Osteoblast (primary cell): ENCODE data around the gene LRP1B. TPM values are rescaled to one million over a fixed set of nuclear protein-coding genes. Genes with fewer than 3 reads are reported as not detected.

Experiments used
- DNase-seq: peaks from one replicate; pipeline ENCODE4 v3.0.0; 2011; ENCODE audit warnings: low spot score, mixed read lengths; ENCODE audit not compliant: insufficient read length; ENCODE audit errors: missing footprints
- H2AFZ ChIP-seq: 2 replicates; pipeline ENCODE4 v1.6.0; 2011; ENCODE audit warnings: mild to moderate bottlenecking, low read length
- H3K27ac ChIP-seq: 2 replicates; pipeline ENCODE4 v1.5.1; 2011; ENCODE audit warnings: mild to moderate bottlenecking, low read depth, low read length, moderate library complexity
- H3K27me3 ChIP-seq: 2 replicates; pipeline ENCODE4 v1.6.0; 2012; ENCODE audit warnings: mild to moderate bottlenecking, control low read depth, inconsistent platforms, low read length, moderate library complexity; ENCODE audit not compliant: insufficient read depth
- H3K36me3 ChIP-seq: 2 replicates; pipeline ENCODE4 v1.5.1; 2011; ENCODE audit warnings: mild to moderate bottlenecking, low read length, control low read depth, moderate library complexity; ENCODE audit not compliant: insufficient read depth
- H3K4me1 ChIP-seq: 2 replicates; pipeline ENCODE4 v1.5.1; 2011; ENCODE audit warnings: mild to moderate bottlenecking, low read length, control low read depth, moderate library complexity; ENCODE audit not compliant: insufficient read depth
- H3K4me2 ChIP-seq: 2 replicates; pipeline ENCODE4 v1.6.0; 2011; ENCODE audit warnings: mild to moderate bottlenecking, low read length; ENCODE audit not compliant: insufficient read depth
- H3K4me3 ChIP-seq: fragments of 200-600 bp; sonication (generic); 3 replicates; pipeline ENCODE4 v1.5.1; 2012; ENCODE audit warnings: mild to moderate bottlenecking, low read length, inconsistent platforms; ENCODE audit not compliant: insufficient read depth
- H3K79me2 ChIP-seq: 2 replicates; pipeline ENCODE4 v1.6.0; 2012; ENCODE audit warnings: mild to moderate bottlenecking, low read length, control low read depth, inconsistent platforms; ENCODE audit not compliant: insufficient read depth
- H3K9me3 ChIP-seq: 2 replicates; pipeline ENCODE4 v1.5.1; 2011; ENCODE audit warnings: low read depth, low read length, control low read depth
- H4K20me1 ChIP-seq: 2 replicates; pipeline ENCODE4 v1.6.0; 2012; ENCODE audit warnings: mild to moderate bottlenecking, low read length, control low read depth; ENCODE audit not compliant: insufficient read depth
- CTCF ChIP-seq: IDR thresholded peaks from 2 replicates; pipeline ENCODE4 v1.5.1; 2011; ENCODE audit warnings: mild to moderate bottlenecking, low read depth, low read length, moderate library complexity; ENCODE audit errors: extremely low read depth
- total RNA-seq: library from RNA; depleted of rRNA; stranded (reverse); fragments of >200 nt; gene quantifications from 2 replicates; pipeline ENCODE4 v1.2.3, GENCODE V29; 2012

LRP1B gene
- total RNA-seq, 1 donor = not detected

GRCh38 chr2:141529659-141530058 is 601.2 kb downstream of the LRP1B start:
- Histone ChIP-seq H3K4me3 (no peak overlapping the region), H3K27me3 (no peaks in the 10 kb centered on the region), H3K4me1 (no peaks in the 10 kb centered on the region), H3K79me2 (no peaks in the 10 kb centered on the region), H2AFZ (no peak overlapping the region), H3K9me3 (no peaks in the 10 kb centered on the region), H3K36me3 (no peaks in the 10 kb centered on the region), H4K20me1 (no peaks in the 10 kb centered on the region), H3K27ac (no peak overlapping the region), H3K4me2 (no peak overlapping the region)
- no peak for TF ChIP-seq CTCF
- DNase-seq = no peak

- Histone ChIP-seq H2AFZ (no peak overlapping the region), H3K4me3 (no peak overlapping the region), H3K27me3 (no peaks in the 10 kb centered on the region), H3K36me3 (no peaks in the 10 kb centered on the region), H3K4me2 (no peak overlapping the region), H4K20me1 (no peaks in the 10 kb centered on the region), H3K9me3 (no peaks in the 10 kb centered on the region), H3K4me1 (no peaks in the 10 kb centered on the region), H3K79me2 (no peaks in the 10 kb centered on the region), H3K27ac (no peak overlapping the region)
- DNase-seq = no peak
- no peak for TF ChIP-seq CTCF
Measured at GRCh38 chr2:141528990-141529389, 601.8 kb downstream of the LRP1B start.

GRCh38 chr2:141526760-141527159 is 604.1 kb downstream of the LRP1B start:
- no peak overlapping the region for H3K4me3 ChIP-seq
- H3K79me2 ChIP-seq = no peaks in the 10 kb centered on the region
- H3K36me3 ChIP-seq = no peaks in the 10 kb centered on the region
- no peak for TF ChIP-seq CTCF
- no peak overlapping the region for H3K27ac ChIP-seq
- no peaks in the 10 kb centered on the region for H4K20me1 ChIP-seq
- H3K4me2 ChIP-seq = no peak overlapping the region
- H3K4me1 ChIP-seq = no peaks in the 10 kb centered on the region
- H2AFZ ChIP-seq = no peak overlapping the region
- no peaks in the 10 kb centered on the region for H3K9me3 ChIP-seq
- no peaks in the 10 kb centered on the region for H3K27me3 ChIP-seq
- no peak for DNase-seq

GRCh38 chr2:141524777-141525176 is 606.0 kb downstream of the LRP1B start:
- Histone ChIP-seq H3K27ac (no peak overlapping the region), H3K4me2 (no peak overlapping the region), H2AFZ (no peak overlapping the region), H3K9me3 (no peaks in the 10 kb centered on the region), H3K4me1 (no peaks in the 10 kb centered on the region), H3K79me2 (no peaks in the 10 kb centered on the region), H4K20me1 (no peaks in the 10 kb centered on the region), H3K27me3 (no peaks in the 10 kb centered on the region), H3K36me3 (no peaks in the 10 kb centered on the region), H3K4me3 (no peak overlapping the region)
- no peak for DNase-seq
- no peak for TF ChIP-seq CTCF
